ENCODE data around the gene KRTAP16-1.

GRCh38 chr17:41284546-41284945 lies 24.6 kb downstream of the KRTAP16-1 start:
- no peak for TF ChIP-seq POLR2AphosphoS5 (IDR thresholded peaks at IDR 0.05; ENCODE audit: low read depth)
- no peak for TF ChIP-seq REST (IDR thresholded peaks at IDR 0.05; ENCODE audit: insufficient replicate concordance, low read depth)
- no peak for TF ChIP-seq CTCF (IDR thresholded peaks at IDR 0.05; ENCODE audit: insufficient read depth, low read length)
- no peak for TF ChIP-seq GABPA (IDR thresholded peaks at IDR 0.05; ENCODE audit: low read depth)
- TF ChIP-seq SPI1 (IDR thresholded peaks at IDR 0.05; ENCODE audit: borderline replicate concordance, low read depth): no peak

Data from HL-60 (cell line).